Neutrophil (primary cell): ENCODE data around the gene GRPEL2.

ENCODE experiments used
- H3K27ac ChIP-seq: fragments of 200-600 bp; sonication (generic); 2 replicates; pipeline ENCODE4 v1.5.1; 2016; ENCODE audit warnings: mild to moderate bottlenecking, moderate library complexity
- H3K27me3 ChIP-seq: fragments of 200-600 bp; sonication (generic); 2 replicates; pipeline ENCODE4 v1.6.0; 2016; ENCODE audit warnings: mild to moderate bottlenecking
- H3K36me3 ChIP-seq: fragments of 200-600 bp; sonication (generic); 2 replicates; pipeline ENCODE4 v1.5.1; 2017
- H3K4me1 ChIP-seq, 2 experiments: fragments of 200-600 bp in 1 of 2; sonication (generic) in 1 of 2; 1 replicate in 1 of 2; 2 replicates in 1 of 2; pipeline versions ENCODE4 v1.5.1 to v1.6.1; 2013 to 2016; ENCODE audit warnings: low read depth in 1 of 2, low read length in 1 of 2, mild to moderate bottlenecking in 1 of 2, moderate library complexity in 1 of 2; ENCODE audit not compliant: control insufficient read depth in 1 of 2, insufficient read depth in 1 of 2
- H3K4me3 ChIP-seq, 2 experiments: fragments of 200-600 bp in 1 of 2; sonication (generic) in 1 of 2; 1 replicate in 1 of 2; 2 replicates in 1 of 2; pipeline ENCODE4 v1.5.1; 2013 to 2016; ENCODE audit warnings: low read depth in 1 of 2, low read length in 1 of 2, mild to moderate bottlenecking in 1 of 2, moderate library complexity in 1 of 2
- H3K9me3 ChIP-seq: fragments of 200-600 bp; sonication (generic); 2 replicates; pipeline ENCODE4 v1.5.1; 2016
- TF ChIP-seq, protein P1 (sequence below): fragments of 200-600 bp; sonication (generic); IDR thresholded peaks from 2 replicates; pipeline ENCODE4 v1.5.1; 2016; ENCODE audit warnings: antibody characterized with exemption

GRPEL2 gene

DNA sequence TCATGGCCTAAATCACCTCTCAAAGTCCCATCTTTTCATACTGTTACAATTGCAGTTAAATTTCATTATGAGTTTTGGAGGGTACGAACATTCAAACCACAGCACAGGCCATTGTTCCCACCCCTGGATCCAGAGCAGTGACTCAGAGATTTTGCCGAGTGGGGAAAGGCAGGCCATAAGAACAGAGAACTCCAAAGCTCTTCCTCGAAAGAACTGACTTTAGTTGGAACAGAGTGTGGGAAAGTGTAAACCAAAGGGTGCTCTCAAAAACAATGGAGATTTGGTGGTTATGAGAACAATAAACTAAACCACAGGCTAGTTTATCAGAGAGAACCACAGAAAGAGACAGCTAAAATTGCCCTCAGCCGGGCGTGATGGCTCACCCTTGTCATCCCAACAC lies 19.4 kb upstream of the GRPEL2 start:
- no peaks in the 10 kb centered on the region for H3K9me3 ChIP-seq
- no peak overlapping the region for H3K4me3 ChIP-seq
- H3K4me1 ChIP-seq: no peaks in the 10 kb centered on the region
- no peaks in the 10 kb centered on the region for H3K27me3 ChIP-seq
- H3K27ac ChIP-seq: no peak overlapping the region
- H3K36me3 ChIP-seq: no peaks in the 10 kb centered on the region
- TF ChIP-seq, protein P1, sequence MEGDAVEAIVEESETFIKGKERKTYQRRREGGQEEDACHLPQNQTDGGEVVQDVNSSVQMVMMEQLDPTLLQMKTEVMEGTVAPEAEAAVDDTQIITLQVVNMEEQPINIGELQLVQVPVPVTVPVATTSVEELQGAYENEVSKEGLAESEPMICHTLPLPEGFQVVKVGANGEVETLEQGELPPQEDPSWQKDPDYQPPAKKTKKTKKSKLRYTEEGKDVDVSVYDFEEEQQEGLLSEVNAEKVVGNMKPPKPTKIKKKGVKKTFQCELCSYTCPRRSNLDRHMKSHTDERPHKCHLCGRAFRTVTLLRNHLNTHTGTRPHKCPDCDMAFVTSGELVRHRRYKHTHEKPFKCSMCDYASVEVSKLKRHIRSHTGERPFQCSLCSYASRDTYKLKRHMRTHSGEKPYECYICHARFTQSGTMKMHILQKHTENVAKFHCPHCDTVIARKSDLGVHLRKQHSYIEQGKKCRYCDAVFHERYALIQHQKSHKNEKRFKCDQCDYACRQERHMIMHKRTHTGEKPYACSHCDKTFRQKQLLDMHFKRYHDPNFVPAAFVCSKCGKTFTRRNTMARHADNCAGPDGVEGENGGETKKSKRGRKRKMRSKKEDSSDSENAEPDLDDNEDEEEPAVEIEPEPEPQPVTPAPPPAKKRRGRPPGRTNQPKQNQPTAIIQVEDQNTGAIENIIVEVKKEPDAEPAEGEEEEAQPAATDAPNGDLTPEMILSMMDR: no peak

DNA sequence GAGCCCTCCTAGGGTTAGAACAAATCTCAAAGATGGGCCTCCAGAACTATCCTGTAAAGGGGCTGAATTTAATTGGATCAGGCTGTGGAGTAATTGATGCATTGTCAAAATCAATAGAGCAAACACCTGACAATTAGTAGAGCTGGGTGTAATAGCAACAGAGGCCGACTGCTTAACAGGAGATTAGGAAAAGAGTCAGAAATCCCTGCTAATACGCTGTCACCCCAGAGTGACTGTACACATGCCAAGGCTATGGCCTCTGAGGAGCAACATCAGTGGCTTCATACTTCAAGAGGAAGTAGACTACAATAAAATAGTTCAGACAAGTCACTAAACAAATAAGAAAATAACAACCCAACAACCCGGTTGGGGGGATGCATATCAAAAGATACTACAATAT lies 18.7 kb upstream of the GRPEL2 start:
- H3K4me1 ChIP-seq: no peaks in the 10 kb centered on the region
- TF ChIP-seq, protein P1: no peak
- H3K27ac ChIP-seq: no peak overlapping the region
- no peaks in the 10 kb centered on the region for H3K36me3 ChIP-seq
- H3K4me3 ChIP-seq: no peak overlapping the region
- H3K27me3 ChIP-seq: no peaks in the 10 kb centered on the region
- no peaks in the 10 kb centered on the region for H3K9me3 ChIP-seq

DNA sequence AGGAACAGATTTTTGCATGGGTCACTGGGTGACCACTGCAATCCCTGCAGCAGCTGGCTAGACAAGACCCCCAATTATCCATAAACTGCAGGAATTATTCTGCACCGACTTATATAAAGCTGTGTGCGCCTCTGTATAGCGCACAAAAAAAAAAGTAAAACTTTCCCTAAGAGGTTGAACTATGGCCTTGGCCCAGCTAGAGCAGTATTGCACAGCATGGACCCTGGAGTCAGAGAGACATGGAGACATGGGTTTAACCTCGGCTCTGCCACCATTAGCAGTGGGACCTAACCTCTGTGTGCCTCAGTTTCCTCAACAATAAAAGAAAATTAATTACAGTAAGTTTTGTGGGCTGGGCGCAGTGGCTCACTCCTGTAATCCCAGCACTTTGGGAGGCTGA lies 17.1 kb upstream of the GRPEL2 start:
- no peaks in the 10 kb centered on the region for H3K36me3 ChIP-seq
- H3K27ac ChIP-seq: no peak overlapping the region
- TF ChIP-seq, protein P1: no peak
- H3K4me3 ChIP-seq: no peak overlapping the region
- no peaks in the 10 kb centered on the region for H3K9me3 ChIP-seq
- peaks cover 7 to 8% of the 10 kb centered on the region in 2 experiments for H3K4me1 ChIP-seq
- no peaks in the 10 kb centered on the region for H3K27me3 ChIP-seq

DNA sequence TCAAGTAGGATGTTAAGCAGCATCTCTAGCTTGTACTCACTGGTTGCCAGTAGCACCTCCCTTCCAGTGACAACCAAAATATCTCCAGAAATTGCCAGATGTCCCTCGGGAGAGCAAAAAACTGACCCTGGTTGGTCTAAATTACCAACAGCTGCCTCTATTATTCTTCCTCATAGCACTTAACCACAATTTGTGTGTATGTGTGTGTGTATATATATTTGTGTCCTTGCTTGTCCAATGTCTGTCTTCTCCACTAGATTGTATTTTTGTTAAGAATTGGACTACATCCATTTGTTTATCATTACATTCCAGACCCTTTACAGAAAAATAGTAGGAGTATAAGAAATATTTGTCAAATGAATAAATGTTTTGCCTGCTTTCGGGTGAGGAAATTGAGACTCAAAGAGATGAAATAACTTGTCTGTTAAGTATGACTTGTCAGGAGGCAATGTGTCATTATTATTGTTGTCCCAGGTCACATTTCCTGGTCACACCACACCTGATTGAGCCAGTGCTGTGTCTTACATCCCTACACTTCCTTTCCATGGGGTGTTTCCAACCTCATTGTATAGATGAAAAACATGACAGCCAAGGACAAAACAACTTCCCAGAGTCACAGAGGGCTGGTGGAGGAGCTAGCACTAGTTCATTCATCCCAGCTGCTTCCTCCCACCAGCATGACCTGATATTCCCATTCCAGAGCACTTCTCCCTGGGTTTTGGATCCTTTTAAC lies 11.4 kb upstream of the GRPEL2 start:
- peaks cover 7 to 8% of the 10 kb centered on the region in 2 experiments for H3K4me1 ChIP-seq
- H3K27ac ChIP-seq: no peak overlapping the region
- no peak overlapping the region for H3K4me3 ChIP-seq
- TF ChIP-seq, protein P1: no peak
- no peaks in the 10 kb centered on the region for H3K27me3 ChIP-seq
- H3K36me3 ChIP-seq: no peaks in the 10 kb centered on the region
- H3K9me3 ChIP-seq: no peaks in the 10 kb centered on the region

DNA sequence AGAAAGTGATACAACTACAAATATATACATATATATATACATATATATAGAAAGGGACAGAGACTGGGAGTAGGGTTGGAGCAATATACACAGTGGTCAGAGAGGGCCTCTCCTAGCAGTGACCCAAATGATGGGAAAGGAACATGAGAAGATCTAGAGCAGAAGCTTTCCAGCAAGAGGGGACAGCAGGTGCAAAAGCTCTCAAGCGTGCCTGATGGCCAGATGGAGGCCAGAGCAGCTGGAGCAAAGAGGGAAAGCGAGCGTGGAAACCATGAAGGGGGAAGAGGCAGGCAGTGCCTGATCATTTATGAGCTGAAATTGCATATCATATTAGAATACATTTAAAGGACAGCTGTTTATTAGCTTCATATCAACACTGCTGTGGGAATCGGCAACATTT lies 7.6 kb upstream of the GRPEL2 start:
- H3K36me3 ChIP-seq: no peaks in the 10 kb centered on the region
- H3K9me3 ChIP-seq: no peaks in the 10 kb centered on the region
- no peak overlapping the region for H3K4me3 ChIP-seq
- H3K27me3 ChIP-seq: no peaks in the 10 kb centered on the region
- H3K4me1 ChIP-seq: peaks cover 0 to 1% of the 10 kb centered on the region in 2 experiments
- TF ChIP-seq, protein P1: no peak
- H3K27ac ChIP-seq: no peak overlapping the region
